Naive thymus-derived CD4-positive, alpha-beta T cell (primary cell): ENCODE data around the gene LIPM. TPM values are rescaled to one million over a fixed set of nuclear protein-coding genes. Genes with fewer than 3 reads are reported as not detected.

Source experiments
- ATAC-seq: fragments of 150-1000 bp; cut with Tn5 transposase; 2 replicates; pipeline ENCODE4 v1.10.0; 2021; ENCODE audit warnings: mild to moderate bottlenecking, moderate library complexity
- CTCF ChIA-PET: fragments of 350-600 bp; sonication (Branson Sonifier 250); formaldehyde crosslinking; loops from one replicate; lab custom pipeline; 2021; ENCODE audit warnings: antibody characterized with exemption; lab: Charles Lee
- POLR2A ChIA-PET: fragments of 350-600 bp; sonication (Branson Sonifier 250); formaldehyde crosslinking; loops from one replicate; lab custom pipeline; 2021; ENCODE audit warnings: antibody characterized with exemption, inconsistent platforms; lab: Charles Lee
- DNase-seq, 9 donors: peaks; one replicate each; pipeline versions ENCODE4 v3.0.0 to v3.0.0-alpha.2; 2020 to 2022; ENCODE audit warnings: mixed read lengths in 1 of 9
- H3K27ac ChIP-seq: one replicate; pipeline ENCODE4 v1.7.0; 2013; ENCODE audit warnings: mild to moderate bottlenecking, low read depth, low read length, moderate library complexity
- H3K27me3 ChIP-seq, 2 donors: one replicate each; pipeline ENCODE4 v1.7.0; 2013; ENCODE audit warnings: low read length in 2 of 2, mild to moderate bottlenecking in 2 of 2, moderate library complexity in 2 of 2; ENCODE audit not compliant: control insufficient read depth in 2 of 2, insufficient read depth in 2 of 2
- H3K36me3 ChIP-seq, 3 experiments: 1 replicate in 2 of 3; 2 replicates in 1 of 3; pipeline ENCODE4 v1.7.0; 2013; ENCODE audit warnings: low read length in 3 of 3, mild to moderate bottlenecking in 3 of 3, moderate library complexity in 1 of 3; ENCODE audit not compliant: insufficient read depth in 3 of 3, control insufficient read depth in 2 of 3
- H3K4me1 ChIP-seq, 2 donors: one replicate each; pipeline ENCODE4 v1.7.0; 2013; ENCODE audit warnings: low read length in 2 of 2, mild to moderate bottlenecking in 2 of 2, moderate library complexity in 1 of 2; ENCODE audit not compliant: control insufficient read depth in 2 of 2, insufficient read depth in 2 of 2
- H3K4me3 ChIP-seq: 2 replicates; pipeline ENCODE4 v1.7.0; 2013; ENCODE audit warnings: mild to moderate bottlenecking, low read length
- H3K9me3 ChIP-seq, 3 experiments: 1 replicate in 2 of 3; 2 replicates in 1 of 3; pipeline ENCODE4 v1.7.0; 2013; ENCODE audit warnings: low read length in 3 of 3; ENCODE audit not compliant: control insufficient read depth in 2 of 3
- H3K27ac Mint-ChIP-seq, 9 donors: one replicate each; pipeline ENCODE4 v1.8.0; 2020 to 2022; ENCODE audit warnings: mixed read lengths in 9 of 9, mild to moderate bottlenecking in 8 of 9, moderate library complexity in 5 of 9, inconsistent platforms in 2 of 9
- H3K27me3 Mint-ChIP-seq, 5 donors: one replicate each; pipeline ENCODE4 v1.8.0; 2021 to 2022; ENCODE audit warnings: mixed read lengths in 5 of 5, mild to moderate bottlenecking in 1 of 5
- H3K36me3 Mint-ChIP-seq, 5 donors: one replicate each; pipeline ENCODE4 v1.8.0; 2020 to 2022; ENCODE audit warnings: mixed read lengths in 5 of 5, mild to moderate bottlenecking in 3 of 5, inconsistent platforms in 1 of 5
- H3K4me1 Mint-ChIP-seq, 7 donors: one replicate each; pipeline ENCODE4 v1.8.0; 2020 to 2022; ENCODE audit warnings: mixed read lengths in 7 of 7, mild to moderate bottlenecking in 3 of 7, inconsistent platforms in 1 of 7
- H3K4me3 Mint-ChIP-seq, 10 donors: one replicate each; pipeline ENCODE4 v1.8.0; 2020 to 2022; ENCODE audit warnings: mild to moderate bottlenecking in 10 of 10, mixed read lengths in 10 of 10, moderate library complexity in 6 of 10, inconsistent platforms in 2 of 10
- H3K9me3 Mint-ChIP-seq, 11 donors: one replicate each; pipeline ENCODE4 v1.8.0; 2020 to 2022; ENCODE audit warnings: mixed read lengths in 11 of 11, mild to moderate bottlenecking in 4 of 11, inconsistent platforms in 1 of 11, moderate library complexity in 1 of 11
- intact Hi-C, 2 donors: fragments of 100-400 bp; cut with micrococcal nuclease; formaldehyde crosslinking; loops; one replicate each; pipeline ENCODE4 v1.15.1; 2023
- polyA plus RNA-seq, 2 donors: library from polyadenylated mRNA; unstranded; fragments of 300-500 nt; fragmentation: Illumina TruSeq; gene quantifications; one replicate each; pipeline ENCODE4 v1.2.3, GENCODE V29; 2021
- total RNA-seq, 6 experiments: library from RNA in 5 of 6; stranded (reverse) in 5 of 6; gene quantifications; 1 replicate in 5 of 6; 2 replicates in 1 of 6; pipeline ENCODE4 v1.2.3 and lab custom pipeline; 2021 to 2026

LIPM gene
- total and polyA plus RNA-seq, 7 experiments from 2014 or later, result 0.21 TPM; not detected in 6

DNA sequence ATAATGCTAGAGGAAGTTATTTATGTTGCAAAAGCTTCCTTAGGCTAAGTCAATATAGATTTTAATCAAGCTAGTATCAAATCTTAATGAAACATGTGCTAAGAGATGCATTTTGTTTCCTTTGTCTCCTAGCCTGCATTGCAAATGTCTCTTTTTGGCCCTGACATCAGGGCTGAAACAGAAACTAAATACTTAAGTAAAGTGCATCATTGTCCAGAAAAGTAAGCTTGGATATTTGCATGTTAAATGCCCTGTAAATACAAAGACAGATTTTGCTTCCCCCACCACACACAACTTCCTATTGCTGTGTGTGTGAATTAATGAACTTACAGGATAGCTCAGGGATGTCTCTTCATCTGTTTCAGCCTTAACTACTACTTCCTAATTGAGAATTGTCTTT, 67.6 kb downstream of the LIPM start:
- intact Hi-C loops, result no loop called here
- CTCF ChIA-PET, result interaction anchor here (0.7 to 0.9 kb wide), 2 partner anchors 38 to 65 kb away, joined by 3 read pairs; no protein-coding TSS in a partner anchor

More for the DNA sequence above, 67.6 kb downstream of the LIPM start:
- Mint-ChIP-seq H3K9me3 (peaks cover 0 to 9% (median 0%) of the 10 kb centered on the region in 11 donors), H3K4me1 (peaks cover 0 to 6% (median 0%) of the 10 kb centered on the region in 7 donors), H3K36me3 (peaks cover 0 to 9% (median 0%) of the 10 kb centered on the region in 5 donors), H3K27me3 (peaks cover 0 to 22% (median 0%) of the 10 kb centered on the region in 5 donors), H3K27ac (no peak overlapping the region), H3K4me3 (no peak overlapping the region)
- H3K9me3 ChIP-seq, result no peaks in the 10 kb centered on the region
- H3K4me1 ChIP-seq, result no peaks in the 10 kb centered on the region
- POLR2A ChIA-PET, result interaction anchor here (0.7 to 1.2 kb wide), 3 partner anchors 10 to 122 kb away, joined by 3 to 6 read pairs (median 4); partner anchors contain the start of gene STAMBPL1
- H3K36me3 ChIP-seq, result no peaks in the 10 kb centered on the region
- DNase-seq (no peak), ATAC-seq (no peak)
- no peaks in the 10 kb centered on the region for H3K27me3 ChIP-seq
- H3K27ac ChIP-seq, result no peak overlapping the region
- H3K4me3 ChIP-seq, result no peak overlapping the region

Other genes starting within 250 kb of the LIPM start
- gene RNLS, start 219.4 kb upstream of the LIPM start, total RNA-seq, result 1 to 10 TPM; 1.5 to 3.6 (median 2.9) TPM
- gene RNLS, start 219.4 kb upstream of the LIPM start, polyA plus RNA-seq, result 1 to 10 TPM; 3.9 to 4.0 TPM
- gene LIPJ, start 216.0 kb upstream of the LIPM start, total RNA-seq, result under 1 TPM in 3 of 5 experiments, not detected in 2; 0.19 to 0.43 (median 0.32) TPM
- gene LIPJ, start 216.0 kb upstream of the LIPM start, polyA plus RNA-seq, result not detected
- not detected for gene LIPF, start 138.3 kb upstream of the LIPM start, total RNA-seq
- not detected for gene LIPF, start 138.3 kb upstream of the LIPM start, polyA plus RNA-seq
- not detected for gene LIPK, start 96.5 kb upstream of the LIPM start, total RNA-seq
- gene LIPK, start 96.5 kb upstream of the LIPM start, polyA plus RNA-seq, result not detected
- gene LIPN, start 42.7 kb upstream of the LIPM start, total RNA-seq, result 1 to 10 TPM in 1 of 5 experiments, under 1 TPM in 1, not detected in 3; 0.34 to 5.1 TPM
- not detected for gene LIPN, start 42.7 kb upstream of the LIPM start, polyA plus RNA-seq
- gene ANKRD22, start 49.1 kb downstream of the LIPM start, total RNA-seq, result under 1 TPM in 4 of 5 experiments, not detected in 1; 0.32 to 0.59 (median 0.40) TPM
- gene ANKRD22, start 49.1 kb downstream of the LIPM start, polyA plus RNA-seq, result 1 to 10 TPM in 1 of 2 donors, under 1 TPM in 1; 0.54 to 1.2 TPM
- gene STAMBPL1, start 77.5 kb downstream of the LIPM start, total RNA-seq, result 10 to 100 TPM; 29.5 to 57.7 (median 38.9) TPM
- 10 to 100 TPM; 12.5 to 13.0 TPM for gene STAMBPL1, start 77.5 kb downstream of the LIPM start, polyA plus RNA-seq
- 10 to 100 TPM in 1 of 5 experiments, 1 to 10 TPM in 3, under 1 TPM in 1; 0.56 to 12.0 (median 1.3) TPM for gene ACTA2, start 150.0 kb downstream of the LIPM start, total RNA-seq
- 1 to 10 TPM in 1 of 2 donors, under 1 TPM in 1; 0.92 to 2.2 TPM for gene ACTA2, start 150.0 kb downstream of the LIPM start, polyA plus RNA-seq
- 10 to 100 TPM in 2 of 5 experiments, 1 to 10 TPM in 3; 5.6 to 67.4 (median 8.3) TPM for gene FAS, start 188.1 kb downstream of the LIPM start, total RNA-seq
- gene FAS, start 188.1 kb downstream of the LIPM start, polyA plus RNA-seq, result 1 to 10 TPM; 2.1 to 3.0 TPM